C4-2B (cell line): ENCODE data around the gene LRG1.

ENCODE experiments used
- ZFX ChIP-seq: fragments of 450-650 bp; IDR thresholded peaks from 2 replicates; pipeline ENCODE4 v1.6.1; 2017
- TF ChIP-seq, protein P1 (sequence below): fragments of 450-650 bp; conservative IDR thresholded peaks from 2 replicates; pipeline ENCODE4 v1.5.1; 2017; ENCODE audit warnings: mild to moderate bottlenecking

DNA sequence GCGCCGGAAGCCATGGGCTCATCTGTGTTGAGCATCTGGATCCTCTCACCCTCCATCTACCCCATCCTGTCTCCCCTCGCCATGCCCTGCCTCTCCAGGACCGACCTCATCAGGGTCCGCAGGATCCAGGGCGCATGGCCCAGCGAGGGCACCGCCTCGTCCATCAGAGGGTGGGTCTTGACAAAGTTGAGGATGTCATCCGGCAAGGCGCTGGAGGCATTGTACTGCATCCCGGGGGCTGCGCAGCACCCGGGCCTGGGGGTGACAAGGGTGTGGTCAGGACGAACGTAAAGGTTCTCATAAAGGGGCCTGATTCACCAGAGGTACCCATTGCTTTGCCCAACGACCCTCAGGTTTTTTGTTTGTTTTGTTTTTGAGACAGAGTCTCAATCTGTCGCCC, 10.2 kb upstream of the LRG1 start:
- TF ChIP-seq, protein P1, sequence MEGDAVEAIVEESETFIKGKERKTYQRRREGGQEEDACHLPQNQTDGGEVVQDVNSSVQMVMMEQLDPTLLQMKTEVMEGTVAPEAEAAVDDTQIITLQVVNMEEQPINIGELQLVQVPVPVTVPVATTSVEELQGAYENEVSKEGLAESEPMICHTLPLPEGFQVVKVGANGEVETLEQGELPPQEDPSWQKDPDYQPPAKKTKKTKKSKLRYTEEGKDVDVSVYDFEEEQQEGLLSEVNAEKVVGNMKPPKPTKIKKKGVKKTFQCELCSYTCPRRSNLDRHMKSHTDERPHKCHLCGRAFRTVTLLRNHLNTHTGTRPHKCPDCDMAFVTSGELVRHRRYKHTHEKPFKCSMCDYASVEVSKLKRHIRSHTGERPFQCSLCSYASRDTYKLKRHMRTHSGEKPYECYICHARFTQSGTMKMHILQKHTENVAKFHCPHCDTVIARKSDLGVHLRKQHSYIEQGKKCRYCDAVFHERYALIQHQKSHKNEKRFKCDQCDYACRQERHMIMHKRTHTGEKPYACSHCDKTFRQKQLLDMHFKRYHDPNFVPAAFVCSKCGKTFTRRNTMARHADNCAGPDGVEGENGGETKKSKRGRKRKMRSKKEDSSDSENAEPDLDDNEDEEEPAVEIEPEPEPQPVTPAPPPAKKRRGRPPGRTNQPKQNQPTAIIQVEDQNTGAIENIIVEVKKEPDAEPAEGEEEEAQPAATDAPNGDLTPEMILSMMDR, result no peak
- TF ChIP-seq ZFX, result no peak
